GM12874 (cell line): Measurements from ENCODE around the gene RGS2.

ENCODE experiments used
- CTCF ChIP-seq: IDR thresholded peaks from 2 replicates; pipeline ENCODE4 v1.5.1; 2011; ENCODE audit warnings: low read depth, mild to moderate bottlenecking, control low read depth, low read length, moderate library complexity; ENCODE audit not compliant: insufficient read depth

The RGS2 gene

DNA sequence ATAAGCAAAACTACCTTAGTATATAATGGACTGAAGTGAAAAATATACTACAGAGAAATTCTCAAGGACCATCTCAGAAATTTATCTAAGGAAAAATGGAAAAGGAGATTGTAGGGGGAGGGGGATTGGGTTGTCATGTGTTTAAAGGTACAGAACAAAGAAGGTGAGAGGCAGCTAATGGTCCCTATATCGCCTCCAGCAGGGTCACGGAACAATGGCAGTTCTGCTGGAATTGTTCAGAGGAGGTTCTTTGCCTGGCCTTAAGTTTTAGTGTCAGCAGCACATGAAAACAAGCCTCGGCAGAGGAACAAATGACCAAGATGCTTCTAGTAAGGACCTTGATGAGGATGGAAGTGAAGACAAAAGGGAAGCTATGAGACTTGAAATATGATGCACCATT lies 42.0 kb upstream of the RGS2 start:
- TF ChIP-seq CTCF = no peak

GRCh38 chr1:192767798-192768197 lies 41.0 kb upstream of the RGS2 start:
- TF ChIP-seq CTCF = no peak

DNA sequence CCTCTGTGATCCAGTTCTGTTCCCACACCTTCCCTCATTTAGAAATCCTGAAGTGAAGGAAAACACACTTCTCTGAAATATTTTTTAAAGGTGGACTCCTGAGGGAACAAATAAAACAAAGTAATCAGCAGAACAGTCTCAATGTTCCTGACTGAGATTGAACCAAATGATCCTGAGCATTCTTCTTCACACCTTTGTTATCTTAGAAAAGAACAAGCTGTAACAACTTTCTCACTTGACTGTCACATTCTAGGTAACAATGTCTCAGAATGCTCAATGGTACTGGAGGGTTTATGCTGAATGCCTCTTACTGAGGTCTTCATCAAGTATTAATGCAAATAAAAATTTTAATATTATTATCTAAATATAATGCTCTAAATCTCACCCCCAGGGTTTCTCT lies 40.4 kb upstream of the RGS2 start:
- TF ChIP-seq CTCF = no peak

- TF ChIP-seq CTCF = no peak
Observed at GRCh38 chr1:192771341-192771740, 37.5 kb upstream of the RGS2 start.

DNA sequence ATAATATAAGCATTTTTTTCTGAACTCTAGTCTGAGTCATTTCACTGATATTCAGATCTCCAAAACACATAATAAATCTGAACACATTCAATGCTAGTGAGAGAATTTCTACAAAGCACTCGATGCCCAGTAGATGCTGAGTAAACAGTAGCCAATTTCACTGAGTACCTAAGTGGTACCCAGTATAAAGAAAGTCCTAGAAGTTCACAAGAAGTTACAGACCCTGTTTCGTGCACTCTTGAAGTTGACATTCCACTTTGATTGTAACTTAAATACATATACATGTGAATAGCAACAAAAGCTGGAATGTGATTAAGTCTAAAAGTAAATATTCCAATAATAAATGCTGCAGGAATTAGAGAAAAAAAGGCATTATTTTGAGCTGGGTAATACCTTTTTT lies 33.2 kb upstream of the RGS2 start:
- no peak for TF ChIP-seq CTCF

- no peak for TF ChIP-seq CTCF
Observed at GRCh38 chr1:192776206-192776605, 32.6 kb upstream of the RGS2 start.

DNA sequence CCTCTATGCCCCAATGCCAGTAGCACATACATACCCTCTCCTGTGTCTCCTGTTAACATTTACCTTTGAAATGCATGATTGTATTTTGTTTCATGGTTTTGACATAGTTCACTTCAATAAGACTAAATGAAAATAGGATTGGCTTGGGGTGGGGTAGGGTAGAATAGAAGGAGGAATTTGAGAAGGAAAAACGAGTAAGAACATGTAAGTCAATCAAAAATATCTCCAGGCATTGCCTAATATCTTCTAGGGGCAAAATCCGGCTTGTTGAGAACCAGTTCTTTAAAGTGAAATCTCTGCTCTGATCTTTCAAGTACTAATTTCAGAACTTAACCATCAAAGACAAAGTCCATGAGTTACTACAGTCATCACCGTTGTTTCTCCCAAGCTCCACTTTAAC lies 31.8 kb upstream of the RGS2 start:
- TF ChIP-seq CTCF = no peak

DNA sequence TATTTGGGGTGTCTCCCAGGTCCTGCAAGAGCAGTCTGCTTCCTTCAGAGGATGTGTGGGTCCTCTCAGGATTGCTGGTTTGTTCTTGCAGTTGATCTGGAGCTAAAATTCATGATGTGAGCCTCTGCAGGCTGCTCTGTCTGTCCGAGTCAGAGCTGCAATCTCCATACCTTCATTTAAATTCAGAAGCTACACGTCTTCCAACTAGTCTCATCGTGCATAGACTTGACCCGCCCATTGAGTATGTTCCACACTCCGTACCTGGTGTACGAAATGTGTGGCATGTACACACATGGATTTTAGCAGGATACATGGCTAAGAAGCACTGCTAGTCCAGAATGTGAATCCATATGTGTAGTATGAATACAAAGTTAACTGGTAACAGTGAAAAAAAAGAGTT lies 25.0 kb upstream of the RGS2 start:
- no peak for TF ChIP-seq CTCF
